Measurements from ENCODE around the gene MAP2K7. TPM values are rescaled to one million over a fixed set of nuclear protein-coding genes. Genes with fewer than 3 reads are reported as not detected.

MAP2K7 gene
- total RNA-seq, 1 experiment from 2014 or later: 59.1 TPM

DNA sequence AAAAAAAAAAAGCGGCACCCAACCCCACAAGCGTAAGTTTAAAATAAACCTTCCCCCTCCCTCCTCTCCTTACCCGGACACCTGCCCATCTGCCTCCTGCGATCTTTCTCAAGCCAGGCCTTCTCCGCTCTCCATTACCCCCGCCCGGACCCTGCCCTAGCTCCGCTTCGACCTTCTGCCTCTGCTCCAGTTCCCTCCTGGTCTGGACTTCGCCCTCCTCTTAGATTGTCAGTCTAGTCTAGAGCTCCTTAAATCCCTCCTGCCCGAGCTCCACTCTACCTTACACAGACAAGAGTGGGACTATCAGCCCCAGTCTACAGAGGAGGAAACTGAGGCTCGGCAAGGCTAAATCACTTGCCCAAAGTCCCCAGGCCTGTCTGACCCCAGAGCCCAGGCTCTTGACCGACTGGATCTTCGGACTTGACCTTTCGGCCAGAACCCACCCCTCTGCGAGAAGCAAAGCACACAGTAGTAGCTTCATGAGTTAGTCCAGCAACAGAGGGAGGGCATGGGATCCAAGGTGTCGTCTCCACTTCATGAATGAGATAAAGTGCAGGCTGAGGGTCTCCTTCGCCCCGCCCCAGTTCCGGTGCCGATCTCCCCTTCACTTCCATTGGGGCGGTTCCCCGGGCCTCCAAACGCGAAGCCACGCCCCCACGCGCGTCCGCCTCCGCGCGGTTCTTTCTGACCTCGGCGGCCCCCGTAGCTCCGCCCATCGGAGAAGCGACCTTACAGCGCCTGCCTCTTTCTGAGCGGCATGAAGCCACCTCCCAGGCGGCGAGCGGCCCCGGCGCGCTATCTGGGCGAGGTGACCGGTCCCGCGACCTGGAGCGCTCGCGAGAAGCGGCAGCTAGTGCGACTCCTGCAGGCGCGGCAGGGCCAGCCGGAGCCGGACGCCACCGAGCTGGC is 16.2 kb downstream of the MAP2K7 start, which contains the start of gene SNAPC2 (continued):
- TF ChIP-seq ZBTB33 (IDR thresholded peaks at IDR 0.05; ENCODE audit: extremely low read depth, insufficient replicate concordance, low read length): no peak

GRCh38 chr19:7920519-7921301 is 17.0 kb downstream of the MAP2K7 start:
- peaks cover 10% of the 10 kb centered on the region; the same call in 1 of the 2 replicates for H3K79me2 ChIP-seq (ENCODE audit: insufficient read depth, low read length)
- H4K20me1 ChIP-seq (ENCODE audit: insufficient read depth): no peaks in the 10 kb centered on the region
- H2AFZ ChIP-seq (ENCODE audit: low read depth, low read length, poor library complexity, severe bottlenecking): no peak overlapping the region
- TF ChIP-seq JUND (IDR thresholded peaks at IDR 0.05) (no peak), POLR2AphosphoS5 (IDR thresholded peaks at IDR 0.05; ENCODE audit: low read depth, low read length) (peak; percentile 34), EGR1 (IDR thresholded peaks at IDR 0.05; ENCODE audit: low read depth) (peak; percentile 98)
- TF ChIP-seq, protein P1, sequence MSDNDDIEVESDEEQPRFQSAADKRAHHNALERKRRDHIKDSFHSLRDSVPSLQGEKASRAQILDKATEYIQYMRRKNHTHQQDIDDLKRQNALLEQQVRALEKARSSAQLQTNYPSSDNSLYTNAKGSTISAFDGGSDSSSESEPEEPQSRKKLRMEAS (IDR thresholded peaks at IDR 0.05): peak; percentile 14; the same call in 1 of the 2 replicates
- peak overlapping the region; percentile 89 for H3K9ac ChIP-seq (ENCODE audit: low read length)
- H3K4me3 ChIP-seq (replicated peaks in 1 of 2; ENCODE audit: low read depth in 1 of 2, low read length in 2 of 2): peak overlapping the region; percentile 66 to 74
- intact Hi-C loops (cut with micrococcal nuclease): loop anchor here (1.0 to 5.0 kb wide), 2 partner anchors 50 to 68 kb away; no protein-coding TSS in a partner anchor
- H3K27ac ChIP-seq (ENCODE audit: low read depth, low read length): peak overlapping the region; percentile 89
- peaks cover 21 to 64% of the 10 kb centered on the region in 2 experiments; a peak in 3 of 4 replicates for H3K4me1 ChIP-seq (ENCODE audit: control insufficient read depth in 1 of 2, insufficient read depth in 2 of 2, low read length in 2 of 2)
- ChIA-PET RAD21 (ENCODE audit: low non-redundant PET in 1 of 2, low total read pairs in 2 of 2, uncharacterized antibody in 2 of 2, unreplicated experiment in 2 of 2) (interaction anchor here (0.6 to 2.0 kb wide), 9 partner anchors 8 to 579 kb away, joined by 3 to 9 read pairs (median 6); partner anchors contain the start of gene TIMM44 (in 1 of the 2)), CTCF (interaction anchor here (0.6 to 5.2 kb wide), 16 partner anchors 9 to 567 kb away, joined by 3 to 41 read pairs (median 4); partner anchors contain the start of genes MAP2K7, TIMM44 and TRAPPC5), POLR2A (interaction anchor here (0.6 to 2.7 kb wide), 17 partner anchors 9 to 1410 kb away, joined by 3 to 33 read pairs (median 6); partner anchors contain the start of genes LRRC8E, MAP2K7 and TIMM44)
- H3K27me3 ChIP-seq (ENCODE audit: insufficient read depth, low read length): no peaks in the 10 kb centered on the region
- no peaks in the 10 kb centered on the region for H3K9me2 ChIP-seq (ENCODE audit: insufficient read depth)
- peak overlapping the region; percentile 91 for H3K4me2 ChIP-seq (ENCODE audit: low read length)
- peaks cover 0 to 12% of the 10 kb centered on the region in 2 experiments; a peak in 3 of 4 replicates for H3K36me3 ChIP-seq (ENCODE audit: control insufficient read depth in 1 of 2, insufficient read depth in 2 of 2, low read length in 2 of 2)
- ATAC-seq: peak; percentile 42
- DNase-seq (ENCODE audit: low read depth, low spot score): peak; percentile 89
- H3K9me3 ChIP-seq (ENCODE audit: control insufficient read depth in 1 of 2, insufficient read depth in 1 of 2, low read depth in 1 of 2, low read length in 2 of 2): no peaks in the 10 kb centered on the region
- TSS peak; percentile 34 for BruUV-seq (replicated peaks)

All from HCT116 (cell line).